ENCODE measurements around the gene ZDHHC7. TPM values are rescaled to one million over a fixed set of nuclear protein-coding genes. Genes with fewer than 3 reads are reported as not detected.

ZDHHC7 gene
- total RNA-seq, 4 donors from 2014 or later = 49.8 to 59.2 (median 54.3) TPM

- intact Hi-C loops (cut with DNase I) = loop anchor here (10.0 kb wide), 1 partner anchor 445 kb away; no protein-coding TSS in a partner anchor
- H3K4me1 ChIP-seq = no peaks in the 10 kb centered on the region
These were observed 51.4 kb downstream of the ZDHHC7 start for GRCh38 chr16:84959784-84960417.

GRCh38 chr16:84959045-84959576, 52.2 kb downstream of the ZDHHC7 start:
- WGBS, 2 donors = 91 to 95% methylated on average over 11 to 12 of the region's 13 CpGs
- Histone ChIP-seq H3K4me3 (replicated peaks in 1 of 3) (no peak overlapping the region), H3K9me3 (no peaks in the 10 kb centered on the region), H3K27ac (no peak overlapping the region), H3K27me3 (no peaks in the 10 kb centered on the region), H3K4me1 (no peaks in the 10 kb centered on the region), H3K36me3 (no peaks in the 10 kb centered on the region)
- TF ChIP-seq POLR2A (IDR thresholded peaks at IDR 0.05) (no peak), CTCF (IDR thresholded peaks at IDR 0.05) (no peak)
- intact Hi-C loops (cut with DNase I) = no loop called here
- no peak for DNase-seq

More at GRCh38 chr16:84959784-84960417, 51.4 kb downstream of the ZDHHC7 start:
- no peak for DNase-seq
- Histone ChIP-seq H3K4me3 (replicated peaks in 1 of 3) (no peak overlapping the region), H3K27ac (no peak overlapping the region), H3K36me3 (no peaks in the 10 kb centered on the region), H3K27me3 (no peaks in the 10 kb centered on the region), H3K9me3 (no peaks in the 10 kb centered on the region)
- no peak for TF ChIP-seq CTCF (IDR thresholded peaks at IDR 0.05)
- no peak for TF ChIP-seq POLR2A (IDR thresholded peaks at IDR 0.05)
- 85 to 92% methylated on average over 17 of the region's 17 CpGs for WGBS, 2 donors

GRCh38 chr16:84957792-84958191, 53.5 kb downstream of the ZDHHC7 start:
- H3K27ac ChIP-seq = no peak overlapping the region
- TF ChIP-seq POLR2A (IDR thresholded peaks at IDR 0.05) (no peak), CTCF (IDR thresholded peaks at IDR 0.05) (no peak)

GRCh38 chr16:84957192-84957591, 54.1 kb downstream of the ZDHHC7 start:
- peaks cover 0 to 7% of the 10 kb centered on the region in 2 donors for H3K4me1 ChIP-seq
- DNase-seq = no peak
- intact Hi-C loops (cut with DNase I) = no loop called here
- WGBS, 2 donors = 90 to 91% methylated on average over 5 of the region's 5 CpGs
- H3K9me3 ChIP-seq = no peaks in the 10 kb centered on the region
- no peaks in the 10 kb centered on the region for H3K36me3 ChIP-seq
- TF ChIP-seq POLR2A (IDR thresholded peaks at IDR 0.05) (no peak), CTCF (IDR thresholded peaks at IDR 0.05) (no peak)
- H3K27me3 ChIP-seq = no peaks in the 10 kb centered on the region
- no peak overlapping the region for H3K4me3 ChIP-seq (replicated peaks in 1 of 3)
- H3K27ac ChIP-seq = no peak overlapping the region

More at GRCh38 chr16:84957792-84958191, 53.5 kb downstream of the ZDHHC7 start:
- peaks cover 0 to under 1% of the 10 kb centered on the region in 2 donors for H3K4me1 ChIP-seq
- no peaks in the 10 kb centered on the region for H3K9me3 ChIP-seq
- intact Hi-C loops (cut with DNase I) = no loop called here
- no peak for DNase-seq
- H3K36me3 ChIP-seq = no peaks in the 10 kb centered on the region
- no peaks in the 10 kb centered on the region for H3K27me3 ChIP-seq
- no peak overlapping the region for H3K4me3 ChIP-seq (replicated peaks in 1 of 3)
- WGBS, 2 donors = 100% methylated on average over 1 of the region's 1 CpG

- Histone ChIP-seq H3K27ac (no peak overlapping the region), H3K9me3 (no peaks in the 10 kb centered on the region), H3K4me3 (replicated peaks in 1 of 3) (no peak overlapping the region), H3K27me3 (no peaks in the 10 kb centered on the region), H3K36me3 (no peaks in the 10 kb centered on the region), H3K4me1 (peaks cover 0 to 7% of the 10 kb centered on the region in 2 donors)
- TF ChIP-seq POLR2A (IDR thresholded peaks at IDR 0.05) (no peak), CTCF (IDR thresholded peaks at IDR 0.05) (no peak)
- 40 to 85% methylated on average over 1 to 5 of the region's 6 CpGs for WGBS, 2 donors
- no peak for DNase-seq
- intact Hi-C loops (cut with DNase I) = no loop called here
These were observed 55.9 kb downstream of the ZDHHC7 start for GRCh38 chr16:84955427-84955826.

All from thyroid gland (tissue), 4 donors.